ENCODE measurements around the gene PLSCR2. TPM values are rescaled to one million over a fixed set of nuclear protein-coding genes. Genes with fewer than 3 reads are reported as not detected.

PLSCR2 gene
- total and polyA plus RNA-seq, 2 donors from 2014 or later = 1.4 TPM; not detected in 1

DNA sequence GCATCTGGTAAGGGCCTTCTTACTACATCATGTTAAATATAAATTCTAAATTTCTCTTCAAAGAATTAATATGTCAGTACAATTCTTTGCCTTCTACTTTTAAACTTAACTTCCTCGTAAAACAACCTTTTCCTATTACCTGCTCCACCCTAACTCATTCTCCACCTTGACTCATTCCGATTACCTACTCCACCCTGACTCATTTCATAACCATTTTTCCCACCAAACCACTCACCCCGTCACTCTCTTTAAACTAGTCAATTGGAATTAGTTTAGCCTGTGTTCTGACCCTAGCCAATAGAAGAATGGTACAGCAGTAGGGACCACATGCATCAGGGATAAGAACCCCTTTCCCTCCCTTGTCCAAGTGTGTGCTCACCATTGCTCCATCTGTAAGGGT lies 65.6 kb downstream of the PLSCR2 start:
- H3K36me3 ChIP-seq (ENCODE audit: control insufficient read depth in 2 of 3, insufficient read depth in 3 of 3, low read length in 3 of 3) = no peaks in the 10 kb centered on the region
- H3K9ac ChIP-seq (ENCODE audit: low read length in 3 of 3) = no peak overlapping the region
- DNase-seq = no peak
- no peak overlapping the region for H3K27ac ChIP-seq (ENCODE audit: low read depth in 2 of 2, low read length in 2 of 2)
- no peaks in the 10 kb centered on the region for H3K9me3 ChIP-seq (ENCODE audit: control insufficient read depth in 2 of 3, insufficient read depth in 1 of 3, low read length in 3 of 3)
- intact Hi-C loops (cut with DNase I) = no loop called here
- TF ChIP-seq, protein P1, sequence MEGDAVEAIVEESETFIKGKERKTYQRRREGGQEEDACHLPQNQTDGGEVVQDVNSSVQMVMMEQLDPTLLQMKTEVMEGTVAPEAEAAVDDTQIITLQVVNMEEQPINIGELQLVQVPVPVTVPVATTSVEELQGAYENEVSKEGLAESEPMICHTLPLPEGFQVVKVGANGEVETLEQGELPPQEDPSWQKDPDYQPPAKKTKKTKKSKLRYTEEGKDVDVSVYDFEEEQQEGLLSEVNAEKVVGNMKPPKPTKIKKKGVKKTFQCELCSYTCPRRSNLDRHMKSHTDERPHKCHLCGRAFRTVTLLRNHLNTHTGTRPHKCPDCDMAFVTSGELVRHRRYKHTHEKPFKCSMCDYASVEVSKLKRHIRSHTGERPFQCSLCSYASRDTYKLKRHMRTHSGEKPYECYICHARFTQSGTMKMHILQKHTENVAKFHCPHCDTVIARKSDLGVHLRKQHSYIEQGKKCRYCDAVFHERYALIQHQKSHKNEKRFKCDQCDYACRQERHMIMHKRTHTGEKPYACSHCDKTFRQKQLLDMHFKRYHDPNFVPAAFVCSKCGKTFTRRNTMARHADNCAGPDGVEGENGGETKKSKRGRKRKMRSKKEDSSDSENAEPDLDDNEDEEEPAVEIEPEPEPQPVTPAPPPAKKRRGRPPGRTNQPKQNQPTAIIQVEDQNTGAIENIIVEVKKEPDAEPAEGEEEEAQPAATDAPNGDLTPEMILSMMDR (IDR thresholded peaks at IDR 0.05; ENCODE audit: borderline replicate concordance, extremely low read depth, insufficient read depth) = no peak
- H3K27me3 ChIP-seq (ENCODE audit: control insufficient read depth, insufficient read depth, low read length) = no peaks in the 10 kb centered on the region
- no peak for FAIRE-seq
- H3K4me3 ChIP-seq (ENCODE audit: low read length in 3 of 3) = no peak overlapping the region
- no peaks in the 10 kb centered on the region for H3K4me1 ChIP-seq (ENCODE audit: control insufficient read depth in 2 of 3, insufficient read depth in 2 of 3, low read depth in 1 of 3, low read length in 3 of 3)

DNA sequence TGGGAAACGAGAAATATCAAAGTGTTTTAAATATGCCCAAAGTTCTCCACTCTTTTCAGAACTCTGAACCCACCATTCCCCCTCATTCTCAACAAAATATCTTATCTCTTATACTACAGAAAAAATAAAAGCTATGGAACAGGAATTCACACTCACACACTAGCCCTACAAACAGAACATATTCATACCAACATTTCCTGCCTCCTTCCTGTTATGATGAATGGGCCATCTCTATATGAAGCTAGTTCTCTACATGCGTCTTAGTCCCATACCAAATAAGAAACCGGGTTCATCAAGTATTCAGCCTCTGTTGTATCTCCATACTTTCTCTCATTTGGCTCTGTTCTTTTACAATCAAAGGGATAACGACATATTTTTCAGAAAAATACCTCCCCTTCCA lies 72.6 kb downstream of the PLSCR2 start:
- no peak overlapping the region for H3K9ac ChIP-seq (ENCODE audit: low read length in 3 of 3)
- H3K27me3 ChIP-seq (ENCODE audit: control insufficient read depth, insufficient read depth, low read length) = no peaks in the 10 kb centered on the region
- TF ChIP-seq, protein P1 (IDR thresholded peaks at IDR 0.05; ENCODE audit: borderline replicate concordance, extremely low read depth, insufficient read depth) = no peak
- no peak overlapping the region for H3K4me3 ChIP-seq (ENCODE audit: low read length in 3 of 3)
- H3K9me3 ChIP-seq (ENCODE audit: control insufficient read depth in 2 of 3, insufficient read depth in 1 of 3, low read length in 3 of 3) = no peaks in the 10 kb centered on the region
- no peaks in the 10 kb centered on the region for H3K4me1 ChIP-seq (ENCODE audit: control insufficient read depth in 2 of 3, insufficient read depth in 2 of 3, low read depth in 1 of 3, low read length in 3 of 3)
- DNase-seq (no peak), FAIRE-seq (no peak)
- H3K36me3 ChIP-seq (ENCODE audit: control insufficient read depth in 2 of 3, insufficient read depth in 3 of 3, low read length in 3 of 3) = no peaks in the 10 kb centered on the region
- no peak overlapping the region for H3K27ac ChIP-seq (ENCODE audit: low read depth in 2 of 2, low read length in 2 of 2)
- intact Hi-C loops (cut with DNase I) = no loop called here

DNA sequence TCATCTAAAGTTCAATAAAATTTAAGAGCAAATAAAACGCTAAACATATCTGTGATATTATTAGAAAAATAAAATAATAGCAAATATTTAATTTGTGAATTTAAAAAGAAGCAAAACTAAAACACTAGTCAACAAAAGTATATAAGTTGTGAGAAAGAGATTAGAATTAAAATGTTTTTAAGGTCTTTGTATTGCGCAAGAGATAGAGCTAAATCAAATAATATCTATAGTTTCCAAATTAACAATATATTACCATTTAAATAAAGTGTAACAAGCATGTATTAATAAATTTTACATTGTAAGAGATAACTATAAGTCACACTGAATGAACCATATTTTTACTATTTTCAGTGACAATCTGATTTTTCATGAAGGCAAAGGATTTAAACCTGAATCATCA lies 74.2 kb downstream of the PLSCR2 start:
- Histone ChIP-seq H3K4me1 (ENCODE audit: control insufficient read depth in 2 of 3, insufficient read depth in 2 of 3, low read depth in 1 of 3, low read length in 3 of 3) (no peaks in the 10 kb centered on the region), H3K27me3 (ENCODE audit: control insufficient read depth, insufficient read depth, low read length) (no peaks in the 10 kb centered on the region), H3K9ac (ENCODE audit: low read length in 3 of 3) (no peak overlapping the region), H3K9me3 (ENCODE audit: control insufficient read depth in 2 of 3, insufficient read depth in 1 of 3, low read length in 3 of 3) (no peaks in the 10 kb centered on the region), H3K36me3 (ENCODE audit: control insufficient read depth in 2 of 3, insufficient read depth in 3 of 3, low read length in 3 of 3) (no peaks in the 10 kb centered on the region), H3K27ac (ENCODE audit: low read depth in 2 of 2, low read length in 2 of 2) (no peak overlapping the region), H3K4me3 (ENCODE audit: low read length in 3 of 3) (no peak overlapping the region)
- intact Hi-C loops (cut with DNase I) = no loop called here
- DNase-seq (no peak), FAIRE-seq (peak; percentile 55)
- TF ChIP-seq, protein P1 (IDR thresholded peaks at IDR 0.05; ENCODE audit: borderline replicate concordance, extremely low read depth, insufficient read depth) = no peak

DNA sequence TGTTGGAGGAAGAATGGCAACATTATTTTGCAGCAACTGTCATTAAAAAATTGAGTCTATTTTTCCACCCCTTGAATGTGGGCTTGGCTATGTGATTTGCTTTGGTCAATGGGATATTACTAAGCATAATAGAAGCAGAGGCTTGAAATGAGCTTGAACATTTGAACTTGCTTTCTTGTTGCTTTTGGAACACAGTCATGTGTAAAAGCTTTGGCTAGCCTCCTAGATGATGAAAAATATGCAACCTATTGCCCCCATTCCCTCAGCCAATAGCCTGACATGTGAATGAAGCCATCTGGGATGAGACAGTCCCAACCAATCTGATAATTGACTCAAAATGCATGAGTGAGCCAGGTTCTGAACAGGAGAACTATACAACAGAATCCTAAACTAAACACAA lies 78.4 kb downstream of the PLSCR2 start:
- Histone ChIP-seq H3K27me3 (ENCODE audit: control insufficient read depth, insufficient read depth, low read length) (no peaks in the 10 kb centered on the region), H3K4me3 (ENCODE audit: low read length in 3 of 3) (no peak overlapping the region), H3K9me3 (ENCODE audit: control insufficient read depth in 2 of 3, insufficient read depth in 1 of 3, low read length in 3 of 3) (no peaks in the 10 kb centered on the region), H3K9ac (ENCODE audit: low read length in 3 of 3) (no peak overlapping the region), H3K36me3 (ENCODE audit: control insufficient read depth in 2 of 3, insufficient read depth in 3 of 3, low read length in 3 of 3) (no peaks in the 10 kb centered on the region), H3K27ac (ENCODE audit: low read depth in 2 of 2, low read length in 2 of 2) (no peak overlapping the region), H3K4me1 (ENCODE audit: control insufficient read depth in 2 of 3, insufficient read depth in 2 of 3, low read depth in 1 of 3, low read length in 3 of 3) (no peaks in the 10 kb centered on the region)
- FAIRE-seq (no peak), DNase-seq (peak in 3 of 5 donors; percentile 38 to 86 (median 75))
- TF ChIP-seq, protein P1 (IDR thresholded peaks at IDR 0.05; ENCODE audit: borderline replicate concordance, extremely low read depth, insufficient read depth) = no peak
- intact Hi-C loops (cut with DNase I) = no loop called here
